IMR-90 (cell line): Measurements from ENCODE around the gene EXO1. TPM values are rescaled to one million over a fixed set of nuclear protein-coding genes. Genes with fewer than 3 reads are reported as not detected.
"Not testable (repeated sequence)": the region's sequence is repeated elsewhere in the genome, so short reads cannot be mapped to it uniquely, and the experiment has no call there.

ENCODE experiments used
- ATAC-seq: fragments of 200-7000 bp; cut with Tn5 transposase; 2 replicates; pipeline ENCODE4 v1.9.1; 2020; ENCODE audit warnings: low read depth, mild to moderate bottlenecking, moderate library complexity
- BruUV-seq: library from RNA; stranded (reverse); fragments of 400-500 nt; replicated peaks from 2 replicates; lab custom pipeline; 2021; lab: Mats Ljungman, UMichigan
- CTCF ChIA-PET: fragments of 300-600 bp; formaldehyde crosslinking; extraction: SDS; loops from one replicate; lab custom pipeline; 2021; ENCODE audit warnings: antibody characterized with exemption; lab: Yijun Ruan, JAX
- POLR2A ChIA-PET: fragments of 300-600 bp; sonication (Branson Sonifier 250); formaldehyde crosslinking; loops from one replicate; lab custom pipeline; 2022; ENCODE audit warnings: antibody characterized with exemption; ENCODE audit not compliant: unreplicated experiment; lab: Charles Lee
- DNase-seq: peaks from one replicate; pipeline ENCODE4 v3.0.0; 2013
- H2AFZ ChIP-seq: replicated peaks from 2 replicates; pipeline ENCODE3; 2013; ENCODE audit warnings: low read length, mild to moderate bottlenecking; ENCODE audit not compliant: poor library complexity
- H2AK5ac ChIP-seq: 2 replicates; pipeline ENCODE4 v1.6.1; 2013; ENCODE audit warnings: low read depth, low read length, inconsistent platforms
- H2AK9ac ChIP-seq: replicated peaks from 2 replicates; pipeline ENCODE3; 2013; ENCODE audit warnings: mild to moderate bottlenecking, low read depth, low read length, moderate library complexity; ENCODE audit not compliant: poor library complexity
- H2BK120ac ChIP-seq: 2 replicates; pipeline ENCODE4 v1.6.1; 2013; ENCODE audit warnings: low read depth, low read length, inconsistent platforms
- H2BK15ac ChIP-seq: 3 replicates; pipeline ENCODE4 v1.6.1; 2013; ENCODE audit warnings: low read depth, low read length, inconsistent platforms
- H2BK20ac ChIP-seq: 2 replicates; pipeline ENCODE4 v1.6.1; 2013; ENCODE audit warnings: low read depth, mild to moderate bottlenecking, inconsistent platforms, low read length, moderate library complexity
- H2BK5ac ChIP-seq: 2 replicates; pipeline ENCODE4 v1.6.1; 2013; ENCODE audit warnings: mild to moderate bottlenecking, low read depth, low read length, inconsistent platforms; ENCODE audit not compliant: poor library complexity, severe bottlenecking
- H3K14ac ChIP-seq: replicated peaks from 2 replicates; pipeline ENCODE4 v1.6.1; 2013; ENCODE audit warnings: low read depth, low read length, inconsistent platforms
- H3K18ac ChIP-seq: 2 replicates; pipeline ENCODE4 v1.6.1; 2013; ENCODE audit warnings: low read depth, low read length, control low read depth
- H3K23ac ChIP-seq: 2 replicates; pipeline ENCODE4 v1.6.1; 2013; ENCODE audit warnings: low read depth, low read length, inconsistent platforms
- H3K27ac ChIP-seq: 2 replicates; pipeline ENCODE4 v1.5.1; 2013; ENCODE audit warnings: mild to moderate bottlenecking, control low read depth, low read length; ENCODE audit not compliant: insufficient read depth
- H3K27me3 ChIP-seq: 2 replicates; pipeline ENCODE4 v1.6.1; 2013; ENCODE audit warnings: low read length; ENCODE audit not compliant: control insufficient read depth, insufficient read depth
- H3K36me3 ChIP-seq: 2 replicates; pipeline ENCODE4 v1.6.1; 2013; ENCODE audit warnings: low read length, mixed read lengths; ENCODE audit not compliant: control insufficient read depth, insufficient read depth
- H3K4ac ChIP-seq: 2 replicates; pipeline ENCODE4 v1.6.1; 2013; ENCODE audit warnings: low read depth, low read length, inconsistent platforms
- H3K4me1 ChIP-seq: 2 replicates; pipeline ENCODE4 v1.6.1; 2013; ENCODE audit warnings: low read length, mixed read lengths; ENCODE audit not compliant: control insufficient read depth, insufficient read depth
- H3K4me2 ChIP-seq: 2 replicates; pipeline ENCODE4 v1.6.1; 2013; ENCODE audit warnings: low read depth, mild to moderate bottlenecking, control low read depth, low read length, moderate library complexity
- H3K4me3 ChIP-seq: 2 replicates; pipeline ENCODE4 v1.5.1; 2013; ENCODE audit warnings: low read depth, mild to moderate bottlenecking, control low read depth, low read length, moderate library complexity; ENCODE audit not compliant: insufficient read depth
- H3K56ac ChIP-seq: 2 replicates; pipeline ENCODE4 v1.6.1; 2013; ENCODE audit warnings: low read length, inconsistent platforms; ENCODE audit not compliant: insufficient read depth; ENCODE audit errors: extremely low read depth
- H3K79me1 ChIP-seq, 2 experiments: 2 replicates each; pipeline ENCODE4 v1.6.1; 2013; ENCODE audit warnings: low read length in 2 of 2, inconsistent platforms in 1 of 2, low read depth in 1 of 2
- H3K9ac ChIP-seq: 2 replicates; pipeline ENCODE4 v1.6.1; 2013; ENCODE audit warnings: low read depth, low read length, control low read depth
- H3K9me1 ChIP-seq: 2 replicates; pipeline ENCODE4 v1.6.1; 2013; ENCODE audit warnings: low read length, inconsistent platforms; ENCODE audit not compliant: insufficient read depth
- H3K9me3 ChIP-seq: 2 replicates; pipeline ENCODE4 v1.6.1; 2013; ENCODE audit warnings: low read length; ENCODE audit not compliant: control insufficient read depth, insufficient read depth
- H4K20me1 ChIP-seq: 2 replicates; pipeline ENCODE4 v1.6.1; 2013; ENCODE audit warnings: low read length, inconsistent platforms; ENCODE audit not compliant: insufficient read depth
- H4K5ac ChIP-seq: 2 replicates; pipeline ENCODE4 v1.6.1; 2013; ENCODE audit warnings: mild to moderate bottlenecking, low read depth, low read length, control low read depth
- H4K8ac ChIP-seq, 2 experiments: 2 replicates each; pipeline ENCODE4 v1.6.1; 2013; ENCODE audit warnings: low read depth in 2 of 2, low read length in 2 of 2, control low read depth in 1 of 2, inconsistent platforms in 1 of 2
- H4K91ac ChIP-seq: 2 replicates; pipeline ENCODE4 v1.6.1; 2013; ENCODE audit warnings: low read depth, low read length, inconsistent platforms; ENCODE audit not compliant: insufficient read depth
- FOS ChIP-seq: fragments of 150-350 bp; IDR thresholded peaks from 2 replicates; pipeline ENCODE4 v1.6.1; 2016; ENCODE audit warnings: low read depth, low read length
- MAZ ChIP-seq: IDR thresholded peaks from 2 replicates; pipeline ENCODE4 v1.6.1; 2012; ENCODE audit warnings: low read depth, mild to moderate bottlenecking, low read length, improper control_type of control experiment, moderate library complexity, borderline replicate concordance
- NFE2L2 ChIP-seq: fragments of 150-350 bp; IDR thresholded peaks from 2 replicates; pipeline ENCODE4 v1.6.1; 2016; ENCODE audit warnings: low read depth, mild to moderate bottlenecking, low read length
- POLR2A ChIP-seq: IDR thresholded peaks from 2 replicates; pipeline ENCODE4 v1.6.1; 2012; ENCODE audit warnings: mild to moderate bottlenecking, low read depth, low read length
- RFX5 ChIP-seq: IDR thresholded peaks from 2 replicates; pipeline ENCODE4 v1.8.0; 2012; ENCODE audit warnings: low read depth, mild to moderate bottlenecking, low read length, moderate library complexity
- USF2 ChIP-seq: fragments of 150-350 bp; IDR thresholded peaks from 2 replicates; pipeline ENCODE4 v1.6.1; 2017; ENCODE audit warnings: mild to moderate bottlenecking, antibody characterized with exemption, low read length, low read depth
- WGBS, 2 experiments: methylation state at CpG; one replicate each; pipeline versions ENCODE4 v1.1.5 to v1.1.7; 2013; ENCODE audit warnings: missing lambda C conversion rate in 2 of 2; ENCODE audit not compliant: insufficient read length in 1 of 2; ENCODE audit errors: extremely low coverage in 2 of 2; 5-methylcytosine and 5-hydroxymethylcytosine counted together
- dilution Hi-C: fragments of 300-500 bp; cut with HindIII; formaldehyde crosslinking; loops from one replicate; pipeline ENCODE4 v1.14.3; 2018; ENCODE audit warnings: low sequenced_read_pairs; ENCODE audit not compliant: unreplicated experiment
- in situ Hi-C: fragments of 300-500 bp; cut with MboI; formaldehyde crosslinking; loops from 3 replicates; pipeline ENCODE4 v1.14.3; 2019; ENCODE audit warnings: low sequenced_read_pairs, inconsistent platforms, mixed read lengths
- intact Hi-C: fragments of 100-400 bp; cut with micrococcal nuclease; formaldehyde crosslinking; loops from 2 replicates; pipeline ENCODE4 v1.10.0; 2022
- polyA plus RNA-seq, 3 experiments: library from polyadenylated mRNA; depleted of rRNA; stranded (reverse); fragments of >200 nt; gene quantifications; 2 replicates each; pipeline ENCODE4 v1.2.3, GENCODE V29; 2012; ENCODE audit warnings: low replicate concordance in 1 of 3
- total RNA-seq: library from RNA; depleted of rRNA; stranded (reverse); fragments of >200 nt; gene quantifications from 2 replicates; pipeline ENCODE4 v1.2.3, GENCODE V29; 2012

EXO1 gene
- total and polyA plus RNA-seq, 2 of the 4 experiments (the other 2 are of a cell fraction) = 5.1 to 12.9 TPM

- H3K9ac ChIP-seq = no peak overlapping the region
- DNase-seq = no peak
- H3K56ac ChIP-seq = no peak overlapping the region
- no peak overlapping the region for H2AFZ ChIP-seq
- TF ChIP-seq FOS (no peak), MAZ (no peak), POLR2A (no peak), USF2 (no peak), RFX5 (no peak), NFE2L2 (no peak)
- H3K18ac ChIP-seq = no peak overlapping the region
- no peak overlapping the region for H4K91ac ChIP-seq
- H3K4me3 ChIP-seq = no peak overlapping the region
- no peak overlapping the region for H2BK5ac ChIP-seq
- no peak for ATAC-seq
- H3K79me1 ChIP-seq = no peaks in the 10 kb centered on the region
- no peak overlapping the region for H2AK9ac ChIP-seq
- no peak overlapping the region for H3K4ac ChIP-seq
- no TSS peak for BruUV-seq
- no peaks in the 10 kb centered on the region for H4K20me1 ChIP-seq
- H3K4me2 ChIP-seq = no peak overlapping the region
- H3K36me3 ChIP-seq = no peaks in the 10 kb centered on the region
- dilution Hi-C loops (no loop called here), intact Hi-C loops (no loop called here), in situ Hi-C loops (no loop called here)
- no peak overlapping the region for H2BK15ac ChIP-seq
- H3K23ac ChIP-seq = no peak overlapping the region
- CTCF ChIA-PET = no interaction called here
- H3K27me3 ChIP-seq = no peaks in the 10 kb centered on the region
- no peak overlapping the region for H4K8ac ChIP-seq
- H4K5ac ChIP-seq = no peak overlapping the region
- WGBS, 2 experiments = 80% methylated on average over 2 of the region's 3 CpGs; no CpG with 5 or more reads in 1 of the 2 experiments
- H2BK20ac ChIP-seq = no peak overlapping the region
- no peak overlapping the region for H2AK5ac ChIP-seq
- H3K4me1 ChIP-seq = no peaks in the 10 kb centered on the region
- POLR2A ChIA-PET = no interaction called here
- no peak overlapping the region for H3K27ac ChIP-seq
- no peaks in the 10 kb centered on the region for H3K9me3 ChIP-seq
- no peak overlapping the region for H2BK120ac ChIP-seq
- H3K14ac ChIP-seq = no peak overlapping the region
- H3K9me1 ChIP-seq = no peaks in the 10 kb centered on the region
Measured at GRCh38 chr1:241802863-241803262, 45.1 kb upstream of the EXO1 start.

DNA sequence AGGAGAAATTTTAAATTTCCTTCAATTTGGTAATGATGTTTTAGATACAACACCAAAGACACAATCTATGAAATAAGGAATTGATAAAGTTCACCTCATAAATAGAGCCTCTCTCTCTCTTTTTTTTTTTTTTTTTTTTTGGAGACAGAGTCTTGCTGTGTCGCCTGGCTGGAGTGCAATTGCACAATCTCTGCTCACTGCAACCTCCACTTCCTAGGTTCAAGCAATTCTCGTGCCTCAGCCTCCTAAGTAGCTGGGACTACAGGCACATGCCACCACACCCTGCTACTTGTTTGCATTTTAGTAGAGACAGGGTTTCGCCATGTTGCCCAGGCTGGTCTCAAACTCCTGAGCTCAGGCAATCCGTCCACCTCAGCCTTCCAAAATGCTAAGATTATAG lies 43.3 kb upstream of the EXO1 start:
- H3K4me3 ChIP-seq, H3K36me3 ChIP-seq, H4K8ac ChIP-seq, H4K20me1 ChIP-seq, H3K9ac ChIP-seq, H3K9me3 ChIP-seq, H3K23ac ChIP-seq, H2BK20ac ChIP-seq, H3K56ac ChIP-seq, H2AFZ ChIP-seq, H2BK120ac ChIP-seq, DNase-seq, ATAC-seq, POLR2A ChIA-PET, H3K27me3 ChIP-seq, in situ Hi-C loops, H3K18ac ChIP-seq, H3K14ac ChIP-seq, H4K5ac ChIP-seq, BruUV-seq, H4K91ac ChIP-seq, H3K27ac ChIP-seq, H3K79me1 ChIP-seq, H2AK5ac ChIP-seq, H3K4me1 ChIP-seq, H2BK5ac ChIP-seq, dilution Hi-C loops, CTCF ChIA-PET, H2AK9ac ChIP-seq, H3K4ac ChIP-seq, H3K9me1 ChIP-seq, H3K4me2 ChIP-seq, H2BK15ac ChIP-seq, intact Hi-C loops: not testable (repeated sequence)
- WGBS, 2 experiments = no CpG with 5 or more reads among the region's 4 CpGs
